K562 (cell line): ENCODE measurements around the gene MRFAP1. TPM values are rescaled to one million over a fixed set of nuclear protein-coding genes. Genes with fewer than 3 reads are reported as not detected.

Source experiments
- BCL6 ChIP-seq: fragments of 250-450 bp; sonication (Bioruptor Pico); IDR thresholded peaks from 2 replicates; pipeline ENCODE4 v1.4.0; 2020
- BDP1 ChIP-seq: IDR thresholded peaks from 3 replicates; pipeline ENCODE4 v1.6.1; 2011; ENCODE audit not compliant: insufficient read length, insufficient read depth
- BRD9 ChIP-seq: fragments of 450-650 bp; IDR thresholded peaks from 2 replicates; pipeline ENCODE4 v1.6.1; 2018; ENCODE audit warnings: low read depth; ENCODE audit not compliant: partially characterized antibody
- CBX3 ChIP-seq, 2 experiments: IDR thresholded peaks; 1 replicate in 1 of 2; 2 replicates in 1 of 2; pipeline ENCODE4 v1.6.1; 2012; ENCODE audit warnings: inconsistent platforms in 2 of 2, low read length in 2 of 2, borderline replicate concordance in 1 of 2, control low read depth in 1 of 2
- CHD2 ChIP-seq: IDR thresholded peaks from 2 replicates; pipeline ENCODE4 v1.6.1; 2011; ENCODE audit warnings: low read depth, low read length
- ETV5 ChIP-seq: sonication (generic); formaldehyde crosslinking; IDR thresholded peaks from 2 replicates; pipeline ENCODE4 v1.4.0; 2020; ENCODE audit warnings: low read depth, mild to moderate bottlenecking, missing genetic modification reagents
- FOXM1 ChIP-seq, 2 experiments: fragments of 450-650 bp in 1 of 2; sonication (generic) in 1 of 2; formaldehyde crosslinking in 1 of 2; IDR thresholded peaks; 2 replicates each; pipeline versions ENCODE4 v1.6.1 to v1.9.0; 2017 to 2022; ENCODE audit warnings: low read depth in 2 of 2, mild to moderate bottlenecking in 2 of 2, missing genetic modification reagents in 1 of 2, moderate library complexity in 1 of 2
- GABPA ChIP-seq: fragments of 200-800 bp; sonication (Bioruptor generic); conservative IDR thresholded peaks from 2 replicates; pipeline ENCODE4 v1.6.1; 2016; ENCODE audit warnings: low read depth, missing genetic modification characterization, missing compliant biosample characterization
- JUN ChIP-seq, 2 experiments: sonication (generic) in 1 of 2; formaldehyde crosslinking in 1 of 2; IDR thresholded peaks; 2 replicates each; pipeline versions ENCODE4 v1.6.1 to v1.8.0; 2012 to 2022; ENCODE audit warnings: borderline replicate concordance in 2 of 2, mild to moderate bottlenecking in 2 of 2, improper control_type of control experiment in 1 of 2, low read depth in 1 of 2, low read length in 1 of 2, missing genetic modification reagents in 1 of 2
- NCOA2 ChIP-seq, 2 experiments: fragments of 450-650 bp; IDR thresholded peaks; 2 replicates each; pipeline ENCODE4 v1.6.1; 2018; ENCODE audit warnings: mild to moderate bottlenecking in 2 of 2, moderate library complexity in 1 of 2; ENCODE audit not compliant: partially characterized antibody in 2 of 2
- PCBP1 ChIP-seq: fragments of 200-400 bp; formaldehyde crosslinking; IDR thresholded peaks from 2 replicates; pipeline ENCODE4 v1.6.1; 2018; ENCODE audit warnings: mild to moderate bottlenecking, low read depth, low read length; ENCODE audit not compliant: poor library complexity, severe bottlenecking
- PRPF4 ChIP-seq: fragments of 200-400 bp; formaldehyde crosslinking; IDR thresholded peaks from one replicate; pipeline ENCODE4 v1.6.1; 2017; ENCODE audit warnings: low read length, low read depth, mild to moderate bottlenecking; ENCODE audit not compliant: insufficient read depth, poor library complexity, severe bottlenecking
- SMAD3 ChIP-seq: fragments of 450-650 bp; formaldehyde crosslinking; conservative IDR thresholded peaks from 2 replicates; pipeline ENCODE4 v1.4.0; 2020; ENCODE audit warnings: mild to moderate bottlenecking
- SMAD4 ChIP-seq: fragments of 250-450 bp; sonication (Bioruptor Pico); conservative IDR thresholded peaks from 2 replicates; pipeline ENCODE4 v1.8.0; 2021; ENCODE audit warnings: inconsistent platforms, mild to moderate bottlenecking, moderate library complexity
- SMARCC2 ChIP-seq: fragments of 450-650 bp; IDR thresholded peaks from 2 replicates; pipeline ENCODE4 v1.6.1; 2017; ENCODE audit warnings: antibody characterized with exemption, moderate library complexity, mild to moderate bottlenecking, low read depth
- SRSF1 ChIP-seq: fragments of 200-400 bp; formaldehyde crosslinking; IDR thresholded peaks from 2 replicates; pipeline ENCODE4 v1.6.1; 2017; ENCODE audit warnings: mild to moderate bottlenecking, low read depth, low read length, moderate library complexity
- STAT5A ChIP-seq: IDR thresholded peaks from 2 replicates; pipeline ENCODE4 v1.6.1; 2012; ENCODE audit warnings: low read length, inconsistent platforms, borderline replicate concordance
- TAF7 ChIP-seq: fragments of 450-650 bp; IDR thresholded peaks from 2 replicates; pipeline ENCODE4 v1.6.1; 2016; ENCODE audit warnings: missing genetic modification characterization, missing compliant biosample characterization
- TCF3 ChIP-seq: sonication (generic); formaldehyde crosslinking; IDR thresholded peaks from 2 replicates; pipeline ENCODE4 v1.4.0; 2020; ENCODE audit warnings: mild to moderate bottlenecking, missing genetic modification reagents
- TRIM24 ChIP-seq, 2 experiments: fragments of 450-650 bp; IDR thresholded peaks; 2 replicates each; pipeline ENCODE4 v1.6.1; 2016
- ZBED1 ChIP-seq: IDR thresholded peaks from 2 replicates; pipeline ENCODE4 v1.6.1; 2014
- ZKSCAN8 ChIP-seq: fragments of 200-800 bp; sonication (Bioruptor generic); IDR thresholded peaks from 2 replicates; pipeline ENCODE4 v1.6.1; 2016; ENCODE audit warnings: missing genetic modification characterization, missing compliant biosample characterization
- ZNF445 ChIP-seq: fragments of 250-450 bp; sonication (Bioruptor Pico); IDR thresholded peaks from 2 replicates; pipeline ENCODE4 v1.4.0; 2020; ENCODE audit warnings: low read depth, mild to moderate bottlenecking, moderate library complexity
- ZNF57 ChIP-seq: fragments of 450-650 bp; formaldehyde crosslinking; IDR thresholded peaks from 2 replicates; pipeline ENCODE4 v1.4.0; 2020; ENCODE audit warnings: mild to moderate bottlenecking, moderate library complexity
- ZNF766 ChIP-seq: fragments of 200-800 bp; sonication (Bioruptor generic); conservative IDR thresholded peaks from 2 replicates; pipeline ENCODE4 v1.6.1; 2016; ENCODE audit warnings: missing genetic modification characterization, missing compliant biosample characterization
- polyA plus RNA-seq, 8 experiments: library from polyadenylated mRNA; depleted of rRNA in 4 of 8; stranded (reverse) in 5 of 8; unstranded in 3 of 8; fragments of >200 nt; fragmentation: Nextera tagmentation in 2 of 8; fragmentation: Illumina TruSeq in 1 of 8; extraction: Ambion mirVana in 2 of 8; extraction: Trizol in 1 of 8; gene quantifications; 2 replicates each; pipeline versions ENCODE4 v1.2.1 to v1.2.3, GENCODE V29; 2011 to 2014; ENCODE audit warnings: inconsistent platforms in 1 of 8, missing spikeins in 1 of 8
- total RNA-seq, 7 experiments: library from RNA; depleted of rRNA in 6 of 7; stranded (reverse); fragments of >200 nt in 6 of 7; fragmentation: Illumina TruSeq in 2 of 7; extraction: Trizol in 2 of 7; gene quantifications; 2 replicates each; pipeline versions ENCODE4 v1.2.1 to v1.2.3, GENCODE V29; 2011 to 2021; ENCODE audit warnings: low replicate concordance in 1 of 7
- TF ChIP-seq, protein P1 (sequence below): sonication (generic); formaldehyde crosslinking; IDR thresholded peaks from 2 replicates; pipeline ENCODE4 v1.8.0; 2022; ENCODE audit warnings: mild to moderate bottlenecking, low read depth, missing genetic modification reagents

The MRFAP1 gene
- total and polyA plus RNA-seq, 9 of the 15 experiments (the other 6 are each of a cell fraction or from before 2014, with no cell fraction given) = 46.0 to 270 (median 151) TPM

DNA sequence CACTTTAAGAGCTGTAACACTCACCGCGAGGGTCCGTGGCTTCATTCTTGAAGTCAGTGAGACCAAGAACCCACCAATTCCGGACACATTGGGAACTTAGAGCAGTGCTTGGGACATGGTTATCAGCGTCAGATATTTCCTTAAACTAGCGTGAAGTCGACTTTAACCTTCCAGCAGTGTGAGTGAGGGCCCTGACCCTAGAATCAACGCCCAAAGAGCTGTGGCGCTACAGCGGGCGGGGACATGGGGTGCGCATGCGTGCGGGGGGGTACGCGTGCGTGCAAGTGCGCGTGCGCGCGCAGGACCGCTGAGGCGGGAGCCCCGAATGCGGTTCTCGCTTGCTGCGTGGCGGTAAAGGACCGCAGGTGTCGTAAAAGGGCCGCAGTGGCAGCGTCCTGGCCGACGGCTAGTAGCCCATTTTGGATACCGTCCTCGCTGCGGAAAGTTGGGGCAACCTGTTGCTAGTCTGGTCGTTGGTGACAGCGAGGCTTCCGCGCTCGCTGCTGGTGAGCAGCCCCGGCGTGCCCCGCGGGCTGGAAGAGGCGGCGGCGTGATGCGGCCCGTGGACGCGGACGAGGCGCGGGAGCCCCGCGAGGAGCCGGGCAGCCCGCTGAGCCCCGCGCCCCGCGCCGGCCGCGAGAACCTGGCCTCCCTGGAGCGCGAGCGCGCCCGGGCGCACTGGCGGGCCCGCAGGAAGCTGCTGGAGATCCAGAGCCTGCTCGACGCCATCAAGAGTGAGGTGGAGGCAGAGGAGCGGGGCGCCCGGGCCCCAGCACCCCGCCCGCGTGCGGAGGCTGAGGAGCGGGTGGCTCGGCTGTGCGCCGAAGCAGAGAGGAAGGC, 33.4 kb downstream of the MRFAP1 start (continued):
- TF ChIP-seq ZNF57 (peak; percentile 71; the same call in 1 of the 2 replicates), TRIM24 (IDR thresholded peaks at IDR 0.05) (no peak; a peak in 2 of 4 replicates), SRSF1 (no peak), BRD9 (no peak), PCBP1 (peak; percentile 74), SMAD4 (CRISPR knock-in tag) (no peak), ZKSCAN8 (no peak), ETV5 (CRISPR knock-in tag) (peak; percentile 66), TCF3 (CRISPR knock-in tag) (no peak), TAF7 (no peak; the same call in 1 of the 2 replicates), SMAD3 (CRISPR knock-in tag) (peak; percentile 68; the same call in 1 of the 2 replicates), SMARCC2 (no peak), CHD2 (no peak), ZNF445 (CRISPR knock-in tag) (no peak; the same call in 1 of the 2 replicates), BDP1 (no peak), FOXM1 (IDR thresholded peaks at IDR 0.05; ENCODE audit: low read depth) (no peak), FOXM1 (CRISPR knock-in tag; IDR thresholded peaks at IDR 0.05; ENCODE audit: low read depth) (no peak; the same call in 1 of the 2 replicates), CBX3 (IDR thresholded peaks at IDR 0.05; ENCODE audit: borderline replicate concordance in 1 of 2, low read length in 2 of 2) (0 out of 3 replicates have a peak, but pooled peaks of 1 of the 2 experiments have one; percentile 4), ZNF766 (CRISPR knock-in tag) (no peak), NCOA2 (IDR thresholded peaks at IDR 0.05; ENCODE audit: partially characterized antibody in 2 of 2) (no peak), STAT5A (no peak), JUN (IDR thresholded peaks at IDR 0.05; ENCODE audit: borderline replicate concordance, low read depth, low read length) (no peak), JUN (CRISPR knock-in tag; IDR thresholded peaks at IDR 0.05; ENCODE audit: borderline replicate concordance) (no peak), PRPF4 (peak; percentile 48), ZBED1 (peak; percentile 80; the same call in 1 of the 2 replicates), GABPA (tag) (no peak), BCL6 (CRISPR knock-in tag) (no peak)
- TF ChIP-seq, protein P1, sequence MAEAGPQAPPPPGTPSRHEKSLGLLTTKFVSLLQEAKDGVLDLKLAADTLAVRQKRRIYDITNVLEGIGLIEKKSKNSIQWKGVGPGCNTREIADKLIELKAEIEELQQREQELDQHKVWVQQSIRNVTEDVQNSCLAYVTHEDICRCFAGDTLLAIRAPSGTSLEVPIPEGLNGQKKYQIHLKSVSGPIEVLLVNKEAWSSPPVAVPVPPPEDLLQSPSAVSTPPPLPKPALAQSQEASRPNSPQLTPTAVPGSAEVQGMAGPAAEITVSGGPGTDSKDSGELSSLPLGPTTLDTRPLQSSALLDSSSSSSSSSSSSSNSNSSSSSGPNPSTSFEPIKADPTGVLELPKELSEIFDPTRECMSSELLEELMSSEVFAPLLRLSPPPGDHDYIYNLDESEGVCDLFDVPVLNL = peak; percentile 89; the same call in 1 of the 2 replicates
